ENCODE results near the gene SLITRK3.

The SLITRK3 gene, protein sequence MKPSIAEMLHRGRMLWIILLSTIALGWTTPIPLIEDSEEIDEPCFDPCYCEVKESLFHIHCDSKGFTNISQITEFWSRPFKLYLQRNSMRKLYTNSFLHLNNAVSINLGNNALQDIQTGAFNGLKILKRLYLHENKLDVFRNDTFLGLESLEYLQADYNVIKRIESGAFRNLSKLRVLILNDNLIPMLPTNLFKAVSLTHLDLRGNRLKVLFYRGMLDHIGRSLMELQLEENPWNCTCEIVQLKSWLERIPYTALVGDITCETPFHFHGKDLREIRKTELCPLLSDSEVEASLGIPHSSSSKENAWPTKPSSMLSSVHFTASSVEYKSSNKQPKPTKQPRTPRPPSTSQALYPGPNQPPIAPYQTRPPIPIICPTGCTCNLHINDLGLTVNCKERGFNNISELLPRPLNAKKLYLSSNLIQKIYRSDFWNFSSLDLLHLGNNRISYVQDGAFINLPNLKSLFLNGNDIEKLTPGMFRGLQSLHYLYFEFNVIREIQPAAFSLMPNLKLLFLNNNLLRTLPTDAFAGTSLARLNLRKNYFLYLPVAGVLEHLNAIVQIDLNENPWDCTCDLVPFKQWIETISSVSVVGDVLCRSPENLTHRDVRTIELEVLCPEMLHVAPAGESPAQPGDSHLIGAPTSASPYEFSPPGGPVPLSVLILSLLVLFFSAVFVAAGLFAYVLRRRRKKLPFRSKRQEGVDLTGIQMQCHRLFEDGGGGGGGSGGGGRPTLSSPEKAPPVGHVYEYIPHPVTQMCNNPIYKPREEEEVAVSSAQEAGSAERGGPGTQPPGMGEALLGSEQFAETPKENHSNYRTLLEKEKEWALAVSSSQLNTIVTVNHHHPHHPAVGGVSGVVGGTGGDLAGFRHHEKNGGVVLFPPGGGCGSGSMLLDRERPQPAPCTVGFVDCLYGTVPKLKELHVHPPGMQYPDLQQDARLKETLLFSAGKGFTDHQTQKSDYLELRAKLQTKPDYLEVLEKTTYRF

DNA sequence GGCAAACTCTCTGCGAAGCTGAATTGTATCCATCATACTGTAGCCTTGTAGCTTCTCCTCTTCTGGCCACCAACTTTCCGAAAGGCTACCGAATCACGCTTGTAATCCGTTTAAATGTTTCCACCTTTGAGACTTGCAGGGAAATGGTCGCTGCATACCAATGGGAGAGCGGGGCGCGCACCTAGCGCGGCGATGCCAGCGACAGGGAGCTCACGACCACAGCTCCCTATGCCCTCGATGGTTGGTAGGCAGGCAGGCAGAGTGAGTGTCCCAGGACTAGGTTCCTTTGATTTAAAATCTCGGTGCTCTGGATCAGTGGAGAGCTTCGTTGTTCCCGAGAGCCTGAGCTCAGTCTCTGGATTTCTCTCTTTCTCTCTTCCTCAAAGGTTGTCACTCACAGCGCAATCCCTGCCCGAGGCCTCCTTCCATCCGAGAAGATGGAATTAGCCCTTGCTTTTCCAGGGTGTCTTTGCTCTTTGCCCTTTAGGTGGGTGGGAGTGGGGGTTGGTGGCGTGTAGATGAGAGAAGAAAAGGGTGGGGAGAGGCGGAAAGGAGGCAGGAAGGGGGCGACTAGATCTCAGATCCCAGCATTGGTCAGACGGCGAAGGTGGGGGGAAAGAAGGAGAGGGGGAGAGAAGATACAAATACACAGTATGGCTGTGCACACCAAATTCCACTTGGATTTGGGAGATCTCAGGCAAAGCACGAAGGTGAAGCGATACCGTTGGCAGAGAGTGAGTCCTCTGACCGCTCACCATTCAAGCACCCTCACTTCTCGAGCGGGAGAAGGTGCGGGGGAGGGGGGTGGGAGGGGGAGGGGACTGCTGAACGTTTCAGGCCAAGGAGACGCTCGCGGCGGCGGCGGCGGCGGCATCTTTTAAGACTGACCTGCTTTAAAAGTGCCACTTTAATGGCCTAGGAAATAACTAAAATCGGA is at the start of gene SLITRK3:
Gene SLITRK3, minus strand, starts transcription at position 745 of the 937 bp plus-strand sequence. CDS start 5,554 bp downstream, outside the sequence.
- no peak for DNase-seq (ENCODE audit: low read depth)

DNA sequence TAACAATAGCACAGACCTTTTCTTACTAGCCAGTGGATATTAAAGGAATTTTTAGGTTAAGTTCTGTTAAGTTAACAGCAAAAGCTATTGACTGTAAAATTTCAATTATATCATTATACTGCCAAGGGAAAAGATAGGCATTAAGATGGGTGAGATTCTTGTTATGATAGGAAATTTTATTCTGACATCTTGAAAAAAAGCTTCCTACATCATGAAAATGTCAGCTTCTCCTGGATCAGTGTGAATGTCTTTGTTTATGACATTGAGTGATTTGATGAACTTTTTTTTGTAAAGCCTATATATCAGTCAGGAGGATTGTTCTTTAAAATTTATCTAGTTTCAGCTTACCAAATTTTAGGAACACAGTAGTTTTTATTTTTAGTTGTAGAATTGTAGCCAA is 47.4 kb upstream of the SLITRK3 start:
- DNase-seq (ENCODE audit: low read depth): no peak

DNA sequence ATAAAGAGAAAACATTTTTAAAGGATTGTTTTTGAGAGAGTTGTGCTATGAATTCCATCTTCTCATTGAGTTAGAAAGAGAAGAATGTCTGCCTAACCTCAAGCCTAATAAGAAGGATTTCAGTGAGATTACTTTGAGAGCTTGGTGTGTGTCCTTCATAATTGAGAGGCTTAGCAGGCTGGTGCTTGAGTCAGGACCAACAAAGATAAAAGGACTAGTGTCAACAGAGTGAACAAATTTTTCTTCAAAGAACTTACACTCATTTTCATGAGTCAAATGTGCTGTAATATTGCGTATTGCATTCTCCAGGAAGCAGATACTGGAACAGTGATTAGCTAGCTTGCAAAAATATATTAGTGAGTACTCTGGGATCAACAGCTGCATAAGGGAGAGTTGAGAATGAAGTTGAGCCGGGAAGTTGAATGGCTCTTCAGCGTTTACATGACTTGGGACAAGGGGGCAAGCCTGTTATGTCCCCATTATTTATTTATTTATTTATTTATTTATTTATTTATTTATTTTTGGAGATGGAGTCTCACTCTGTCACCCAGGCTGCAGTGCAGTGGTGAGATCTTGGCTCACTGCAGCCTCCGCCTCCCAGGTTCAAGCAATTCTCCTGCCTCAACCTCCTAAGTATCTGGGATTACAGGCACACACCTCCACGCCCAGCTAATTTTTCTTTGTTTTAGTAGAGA is 37.5 kb upstream of the SLITRK3 start:
- DNase-seq (ENCODE audit: low read depth): no peak

DNA sequence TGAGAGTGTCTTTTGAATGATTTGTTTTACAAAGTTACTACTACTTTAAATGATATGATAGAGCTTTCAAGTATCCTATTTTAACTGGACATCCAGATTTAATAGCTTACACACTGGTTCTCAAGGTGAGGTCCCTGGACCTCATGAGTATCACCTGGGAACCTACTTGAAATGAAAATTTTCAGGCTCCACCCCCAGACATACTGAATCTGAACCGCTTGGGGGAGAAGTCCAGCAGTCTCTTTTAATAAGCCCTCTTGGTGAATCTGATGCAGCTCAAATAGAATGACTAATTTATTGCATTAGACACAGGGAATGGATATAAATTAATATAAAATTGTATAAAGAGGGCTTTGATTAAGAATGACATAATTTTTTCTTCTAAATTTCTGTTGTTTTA is 29.4 kb upstream of the SLITRK3 start:
- DNase-seq (ENCODE audit: low read depth): no peak

DNA sequence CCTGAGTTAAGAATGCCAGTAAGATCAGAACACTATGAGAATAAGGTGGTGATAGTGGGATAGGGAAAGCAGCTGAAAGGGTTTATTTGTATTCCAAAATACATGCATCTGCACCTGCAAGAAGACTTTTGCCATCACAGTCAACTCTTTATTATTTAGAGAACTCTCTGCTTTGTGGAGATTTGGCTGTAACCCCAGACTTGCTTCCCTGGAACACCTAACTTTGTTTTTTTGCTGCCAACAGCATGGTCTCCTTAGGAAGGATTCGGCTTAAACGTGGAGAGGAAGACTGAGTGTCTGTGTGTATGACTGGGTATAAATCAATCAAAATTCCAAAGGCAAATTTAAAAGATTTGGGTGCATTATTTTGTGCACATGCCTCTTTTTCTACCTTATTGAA is 21.6 kb upstream of the SLITRK3 start:
- no peak for DNase-seq (ENCODE audit: low read depth)

DNA sequence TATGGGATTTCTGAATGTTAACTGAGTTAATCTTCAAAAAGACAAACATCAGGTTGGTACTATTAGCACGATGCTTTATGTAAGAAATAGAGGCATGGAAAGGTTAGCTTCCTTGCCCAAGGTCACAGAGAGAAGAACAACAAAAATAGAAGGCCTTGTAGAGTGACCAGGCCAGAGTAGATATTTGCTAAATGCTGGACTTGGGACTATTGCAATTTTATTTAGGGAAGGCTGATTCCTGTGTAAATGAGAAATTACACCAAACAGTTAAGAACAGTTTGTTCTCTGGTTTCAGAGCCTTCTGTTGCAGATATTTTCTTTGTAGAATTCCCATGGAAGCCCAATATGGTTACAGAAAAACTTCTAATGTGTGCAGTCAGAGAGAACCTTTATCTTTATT is 16.4 kb upstream of the SLITRK3 start:
- no peak for DNase-seq (ENCODE audit: low read depth)

DNA sequence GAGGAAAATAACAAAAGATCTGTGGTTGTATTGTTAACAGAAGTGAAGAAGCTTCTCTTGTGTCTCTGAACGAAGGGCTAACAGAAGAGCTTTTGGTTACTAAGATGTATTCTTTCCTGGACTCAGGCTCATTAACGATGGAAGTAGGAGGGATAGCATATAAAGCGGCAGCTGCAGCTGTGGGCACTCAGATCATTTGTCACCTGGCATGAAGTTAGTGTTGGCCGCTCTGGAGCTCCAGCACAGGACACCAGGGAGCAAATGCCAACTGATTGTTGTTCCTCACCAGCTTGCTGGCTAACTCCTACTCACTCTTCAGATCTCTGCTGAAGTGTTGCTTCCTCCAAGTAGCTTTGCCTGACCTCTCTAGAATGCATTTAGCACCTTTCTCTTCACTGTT is 15.5 kb upstream of the SLITRK3 start:
- DNase-seq (ENCODE audit: low read depth): no peak

DNA sequence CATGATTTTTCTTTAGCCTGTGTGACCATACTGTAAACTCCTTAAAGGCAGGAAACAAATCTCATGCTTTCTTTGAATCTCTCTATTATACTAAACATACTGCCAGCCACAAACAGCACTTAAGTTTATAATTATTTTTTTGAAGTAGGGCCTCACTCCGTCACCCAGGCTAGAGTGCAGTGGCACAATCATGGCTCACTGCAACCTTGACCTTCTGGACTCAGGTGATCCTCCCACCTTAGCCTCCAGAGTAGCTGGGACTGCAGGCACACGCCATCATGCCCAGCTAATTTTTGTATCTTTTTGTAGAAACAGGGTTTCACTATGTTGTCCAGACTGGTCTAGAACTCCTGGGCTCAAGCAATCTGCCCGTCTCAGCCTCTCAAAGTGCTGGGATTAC is 14.5 kb upstream of the SLITRK3 start:
- no peak for DNase-seq (ENCODE audit: low read depth)

DNA sequence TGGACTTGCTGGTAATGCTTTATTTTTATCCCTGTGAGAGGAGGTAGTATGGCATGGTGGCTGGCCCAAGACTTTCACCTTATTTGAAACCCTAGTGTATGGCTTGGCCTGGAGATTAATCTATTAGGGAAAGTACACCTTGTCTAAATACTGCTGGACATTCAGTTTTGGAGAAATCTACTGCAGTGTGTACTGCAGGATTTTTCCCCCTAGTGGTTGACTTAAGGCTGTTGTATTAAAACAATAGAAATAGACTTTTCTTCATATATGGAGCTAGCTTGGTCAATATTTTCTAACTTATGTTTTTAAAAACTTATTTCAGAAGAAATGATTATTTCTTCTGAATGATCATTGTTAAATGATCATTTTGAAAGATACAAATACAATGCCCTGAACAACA is 13.9 kb upstream of the SLITRK3 start:
- no peak for DNase-seq (ENCODE audit: low read depth)

DNA sequence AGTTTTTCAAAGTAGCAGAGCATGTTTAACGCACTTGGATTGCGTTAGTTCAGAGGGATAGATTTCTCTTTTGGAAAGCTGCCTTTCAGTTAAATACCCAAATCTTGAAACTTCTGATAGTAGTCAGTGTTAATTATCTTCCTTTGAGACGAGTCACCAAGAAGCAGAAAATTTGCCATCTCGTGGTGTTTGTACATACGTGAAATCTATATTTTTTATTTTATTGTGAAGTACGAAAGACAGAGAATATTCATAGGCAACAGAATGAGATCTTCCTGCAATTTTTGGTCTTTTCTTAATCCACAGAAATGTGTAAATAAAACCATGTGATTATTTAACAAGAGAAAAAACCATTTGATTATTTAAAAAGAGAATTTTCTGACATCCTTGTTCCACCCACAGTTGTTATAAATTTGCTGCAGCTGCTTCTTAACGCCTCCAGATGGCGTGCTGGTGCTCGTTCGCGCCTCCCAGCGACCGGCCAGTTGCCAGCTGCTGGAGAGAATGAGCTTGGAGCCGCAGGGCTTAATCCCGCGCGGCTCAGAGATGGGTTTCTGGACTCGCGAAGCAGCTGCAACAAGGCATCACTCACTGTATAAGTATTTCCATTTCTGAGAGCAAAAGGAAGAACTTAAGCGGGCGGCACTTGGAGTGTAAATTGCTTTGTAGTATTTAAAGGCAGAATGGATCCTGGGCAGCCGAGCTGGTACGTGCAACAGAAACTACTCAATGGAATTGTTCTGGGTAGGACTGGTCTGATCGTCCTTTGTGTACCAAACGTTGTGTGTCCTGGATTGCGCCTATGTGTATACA is 10.5 kb upstream of the SLITRK3 start:
- peak; percentile 12 for DNase-seq (ENCODE audit: low read depth)

DNA sequence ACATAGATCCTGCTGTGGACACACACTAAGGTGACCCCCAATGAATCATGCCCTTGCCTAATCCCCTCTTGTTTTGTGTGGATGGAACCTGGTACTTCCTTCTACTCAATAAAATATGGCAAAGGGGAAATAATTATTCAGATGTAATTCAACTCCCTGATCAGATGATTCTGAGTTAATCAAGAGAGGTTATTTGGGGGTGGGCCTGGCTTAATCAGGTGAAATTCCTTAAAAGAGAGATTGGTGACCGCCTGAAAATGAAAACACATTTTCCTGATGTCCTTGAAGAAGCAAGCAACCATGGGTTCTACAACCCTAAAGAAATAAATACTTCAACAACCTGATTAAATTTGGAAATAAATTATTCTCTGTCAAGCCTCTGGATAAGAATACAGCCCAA is 8.3 kb upstream of the SLITRK3 start:
- no peak for DNase-seq (ENCODE audit: low read depth)

DNA sequence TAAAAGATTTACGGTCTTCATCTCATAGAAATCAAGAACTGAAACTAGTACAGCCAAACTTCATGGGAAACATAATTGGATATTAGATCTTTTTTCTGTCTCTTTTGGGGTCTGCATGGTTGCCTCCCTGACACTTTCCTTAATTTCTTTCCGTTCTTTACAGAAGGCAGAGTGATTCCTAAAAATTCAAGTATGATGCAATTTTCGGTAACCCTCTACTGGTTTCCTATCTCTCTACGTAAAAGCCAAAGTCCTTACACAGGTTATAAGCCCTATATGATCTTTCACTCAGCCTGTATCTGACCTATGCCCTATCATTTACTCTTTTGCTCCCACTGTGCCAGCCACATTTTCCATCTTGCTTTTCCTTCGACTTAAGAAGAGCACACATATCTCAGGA is 6.8 kb upstream of the SLITRK3 start:
- DNase-seq (ENCODE audit: low read depth): no peak

DNA sequence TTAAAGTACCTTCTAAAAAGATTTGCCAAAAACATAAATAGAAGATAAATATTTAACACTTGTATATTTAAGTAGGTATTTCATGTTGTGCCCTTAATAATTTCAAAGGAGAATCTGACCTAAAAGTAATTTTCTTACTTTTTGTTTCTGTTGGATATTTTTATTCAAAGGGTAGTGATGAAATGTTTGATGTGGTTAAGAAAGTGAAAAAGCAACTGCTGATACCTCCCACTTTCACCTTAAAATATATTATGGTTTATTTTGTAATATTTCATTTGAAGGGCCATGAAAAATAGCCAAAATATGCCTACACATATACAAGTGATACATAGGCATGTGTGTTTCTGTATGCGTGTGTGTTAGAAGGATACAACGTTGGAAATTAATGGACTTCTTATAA is 5.8 kb upstream of the SLITRK3 start:
- no peak for DNase-seq (ENCODE audit: low read depth)

DNA sequence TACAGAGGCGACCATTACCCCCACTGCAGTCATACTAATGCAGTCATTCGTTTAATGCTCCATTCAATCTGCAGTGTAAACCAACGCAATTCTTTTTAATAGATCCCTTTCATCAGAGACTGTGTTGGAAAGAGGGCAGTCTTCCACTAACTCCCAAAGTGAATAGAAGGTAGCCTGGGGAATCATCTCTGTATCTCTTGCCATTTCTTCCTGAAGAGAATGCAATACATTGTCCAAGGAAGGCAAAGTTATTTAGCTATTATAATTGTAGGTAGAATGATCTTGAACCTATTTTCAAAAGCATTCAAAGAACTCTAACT is 1.3 kb upstream of the SLITRK3 start:
- DNase-seq (ENCODE audit: low read depth): no peak

DNA sequence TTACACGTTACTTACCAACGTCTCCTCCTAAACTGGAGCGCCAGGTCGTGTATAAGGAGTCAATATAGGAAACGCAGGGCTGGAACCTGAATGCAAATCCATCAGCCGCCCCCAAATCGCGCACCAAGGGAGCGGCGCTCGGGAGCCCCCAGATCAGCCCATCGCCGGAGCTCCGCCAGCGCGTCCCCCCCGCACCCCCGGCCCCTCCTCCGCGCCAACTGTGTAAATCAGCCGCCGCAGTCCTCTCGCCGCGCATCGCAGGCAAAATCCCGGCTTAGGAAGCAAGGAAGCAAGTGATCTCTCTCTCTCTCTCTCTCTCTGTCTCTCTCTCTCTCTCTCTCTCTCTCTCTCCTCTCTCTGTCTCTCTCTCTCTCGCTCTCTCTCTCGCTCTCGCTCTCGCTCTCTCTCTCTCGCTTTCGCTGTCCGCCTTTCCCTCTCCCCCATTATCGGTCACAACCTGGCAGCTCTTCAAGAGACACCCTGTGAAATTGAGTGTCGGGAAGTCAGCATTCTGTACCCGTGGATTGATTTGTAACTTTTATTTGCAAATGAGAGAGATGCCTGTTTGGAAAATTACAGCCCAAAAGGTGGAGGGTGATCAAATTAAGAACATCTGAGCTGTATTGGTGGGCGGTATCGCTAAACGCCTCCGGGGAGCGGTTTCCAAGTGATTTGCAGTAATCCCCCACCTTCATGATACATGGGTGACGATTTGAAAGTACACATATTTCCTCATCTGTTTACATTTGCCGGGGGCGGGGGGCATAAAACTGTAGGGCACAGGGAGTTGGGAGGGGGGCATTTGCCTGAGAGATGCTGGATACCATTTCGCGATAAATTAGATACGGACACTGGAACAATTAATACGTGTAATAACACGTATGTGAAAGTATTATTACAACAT is 645 bp upstream of the SLITRK3 start:
- DNase-seq (ENCODE audit: low read depth): no peak

DNA sequence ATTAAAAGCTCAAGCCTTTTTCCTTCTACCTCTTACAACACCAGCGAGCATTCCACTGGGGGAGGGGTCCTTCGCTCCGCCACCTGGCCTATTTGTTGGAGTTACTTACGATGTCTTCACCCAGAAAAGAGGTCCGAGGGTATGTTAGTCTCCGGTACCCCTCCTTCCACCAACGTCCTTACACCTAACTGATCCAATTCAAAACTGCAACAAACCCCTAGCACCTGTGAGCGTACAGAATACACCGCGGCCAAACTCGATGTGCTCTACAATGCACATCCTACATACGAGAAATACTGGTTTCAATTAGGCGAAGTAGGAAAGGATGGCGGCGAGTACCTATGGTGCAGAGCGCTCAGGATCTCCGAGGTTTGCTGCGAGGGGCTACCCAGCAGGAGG is 944 bp downstream of the SLITRK3 start:
- DNase-seq (ENCODE audit: low read depth): no peak

DNA sequence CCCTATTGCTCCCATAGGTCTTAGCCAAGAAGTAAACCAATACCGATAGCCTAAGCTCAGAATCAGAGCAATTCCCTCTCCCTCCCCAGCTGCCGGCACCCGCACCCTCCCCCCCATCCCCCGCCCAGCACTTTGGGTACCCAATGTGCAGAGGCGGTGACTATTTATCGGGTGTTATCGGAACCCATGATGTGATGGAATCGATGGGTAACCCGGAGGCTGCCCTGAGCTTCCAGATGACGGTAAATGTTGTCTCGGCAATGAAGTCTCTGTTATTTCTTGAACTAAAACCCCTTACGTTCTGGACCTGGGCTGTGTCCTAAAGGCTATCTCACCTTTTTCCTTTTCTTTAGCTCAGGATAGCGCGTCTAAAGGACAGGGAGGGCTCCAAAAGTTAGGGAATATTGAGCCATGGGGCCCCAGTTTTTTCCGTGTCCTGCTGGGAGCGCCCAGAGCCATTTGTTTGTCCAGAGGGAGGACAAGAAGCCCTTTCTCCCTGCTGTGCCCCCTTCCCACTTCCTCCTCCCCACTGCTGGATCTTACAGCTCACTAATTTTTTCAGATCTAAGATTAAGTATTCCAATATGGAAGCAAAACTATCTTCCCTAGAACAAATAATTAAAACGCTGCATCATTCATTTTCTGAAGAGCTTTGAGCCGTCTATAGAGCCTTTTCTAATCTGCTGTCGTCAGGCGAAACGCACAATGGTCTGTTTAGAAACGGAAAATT is 1.5 kb downstream of the SLITRK3 start:
- DNase-seq (ENCODE audit: low read depth): no peak

DNA sequence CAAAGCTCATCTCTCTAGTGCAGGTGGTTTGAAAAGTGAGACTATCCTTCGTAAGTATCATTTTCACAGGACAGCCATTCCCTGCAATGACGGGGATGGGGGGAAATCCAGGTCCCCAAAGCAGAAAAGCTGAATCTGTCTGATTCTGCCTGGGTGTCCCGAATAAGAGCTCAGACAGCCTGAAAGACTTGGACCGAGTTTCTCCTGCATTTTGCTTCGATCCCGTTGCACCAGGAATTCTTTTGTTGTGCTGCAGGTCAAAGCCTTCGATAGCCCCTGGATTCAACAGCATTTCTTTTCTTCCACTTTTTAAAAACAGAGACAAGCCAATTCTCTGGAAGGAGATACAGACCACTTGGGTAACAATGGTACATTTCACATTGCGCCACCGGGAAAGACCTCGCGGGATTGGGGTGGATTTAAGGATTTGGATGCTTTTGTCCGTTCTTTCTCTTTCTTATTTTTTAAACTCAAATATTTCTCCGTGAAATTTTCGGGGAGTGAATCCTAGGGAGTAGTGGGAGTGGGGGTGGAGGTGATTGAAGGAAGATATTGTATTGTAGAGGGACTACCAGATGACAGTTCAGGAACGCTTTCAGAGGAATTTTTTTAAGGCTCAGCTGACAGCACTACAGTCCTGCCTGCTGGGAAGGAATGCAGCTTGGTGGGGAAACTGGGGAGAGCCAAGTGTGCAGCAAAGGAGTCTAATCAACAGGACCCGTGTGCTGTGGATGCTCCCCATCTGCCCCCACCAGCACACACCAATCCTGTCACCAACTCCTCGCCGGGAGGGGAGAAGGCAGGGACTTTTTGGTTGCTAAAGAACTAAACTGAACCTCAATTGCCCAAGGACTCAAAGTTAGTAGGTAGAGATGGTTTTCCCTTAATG is 2.6 kb downstream of the SLITRK3 start:
- no peak for DNase-seq (ENCODE audit: low read depth)

Measured in activated T-cell treated with anti-CD3 and anti-CD28 coated beads for 24 hours (primary cell).